SK-N-SH (cell line): ENCODE results near the gene TM9SF1. TPM values are rescaled to one million over a fixed set of nuclear protein-coding genes. Genes with fewer than 3 reads are reported as not detected.

Experiments
- CTCF ChIA-PET: fragments of 300-600, 350-600 bp; formaldehyde crosslinking; extraction: SDS; loops from one replicate; lab custom pipeline; 2021; lab: Yijun Ruan, JAX
- POLR2A ChIA-PET: fragments of 350-600 bp; sonication (Branson Sonifier 250); formaldehyde crosslinking; extraction: SDS; loops from one replicate; lab custom pipeline; 2020; ENCODE audit warnings: antibody characterized with exemption, inconsistent platforms; lab: Yijun Ruan, JAX
- DNase-seq: peaks from one replicate; pipeline ENCODE4 v3.0.0; 2012
- H2AFZ ChIP-seq: fragments of 200-600 bp; sonication (generic); 2 replicates; pipeline ENCODE4 v1.8.1; 2016; ENCODE audit warnings: antibody characterized with exemption, mild to moderate bottlenecking, low read depth
- H3F3A ChIP-seq: fragments of 200-600 bp; sonication (generic); replicated peaks from 2 replicates; pipeline ENCODE3; 2016; ENCODE audit warnings: antibody characterized with exemption, mild to moderate bottlenecking; ENCODE audit not compliant: insufficient read depth
- H3K27ac ChIP-seq, 2 experiments: fragments of 200-500 bp in 1 of 2; fragments of 200-600 bp in 1 of 2; sonication (Bioruptor generic) in 1 of 2; sonication (generic), shearing (Covaris generic) in 1 of 2; 2 replicates each; pipeline versions ENCODE4 v1.5.1 to v1.6.1; 2014 to 2016; ENCODE audit warnings: low read depth in 2 of 2, inconsistent platforms in 1 of 2, low read length in 1 of 2, mild to moderate bottlenecking in 1 of 2, mixed read lengths in 1 of 2
- H3K27me3 ChIP-seq: fragments of 200-600 bp; sonication (generic), shearing (Covaris generic); 2 replicates; pipeline ENCODE4 v1.6.1; 2016; ENCODE audit warnings: mixed run types; ENCODE audit not compliant: insufficient read depth
- H3K36me3 ChIP-seq, 2 experiments: fragments of 200-500 bp in 1 of 2; fragments of 200-600 bp in 1 of 2; sonication (Bioruptor generic) in 1 of 2; sonication (generic) in 1 of 2; replicated peaks in 1 of 2; 2 replicates each; pipeline versions ENCODE3 to v1.5.1; 2014 to 2016; ENCODE audit warnings: low read length in 1 of 2, mild to moderate bottlenecking in 1 of 2; ENCODE audit not compliant: insufficient read depth in 2 of 2, control insufficient read depth in 1 of 2
- H3K4me1 ChIP-seq, 2 experiments: fragments of 200-500 bp in 1 of 2; fragments of 200-600 bp in 1 of 2; sonication (Bioruptor generic) in 1 of 2; sonication (generic), shearing (Covaris generic) in 1 of 2; 2 replicates each; pipeline versions ENCODE4 v1.5.1 to v1.6.1; 2014 to 2016; ENCODE audit warnings: low read depth in 1 of 2, low read length in 1 of 2, mixed run types in 1 of 2; ENCODE audit not compliant: insufficient read depth in 2 of 2, control insufficient read depth in 1 of 2
- H3K4me2 ChIP-seq: fragments of 200-600 bp; sonication (generic), shearing (Covaris generic); 2 replicates; pipeline ENCODE4 v1.6.1; 2017; ENCODE audit warnings: mixed run types
- H3K4me3 ChIP-seq, 2 experiments: fragments of 200-500 bp in 1 of 2; fragments of 200-600 bp in 1 of 2; sonication (Bioruptor generic) in 1 of 2; sonication (generic), shearing (Covaris generic) in 1 of 2; 2 replicates each; pipeline versions ENCODE4 v1.5.1 to v1.8.1; 2014 to 2016; ENCODE audit warnings: low read depth in 2 of 2, inconsistent platforms in 1 of 2, low read length in 1 of 2, mild to moderate bottlenecking in 1 of 2, mixed read lengths in 1 of 2, moderate library complexity in 1 of 2
- H3K79me2 ChIP-seq: fragments of 200-600 bp; sonication (generic); 2 replicates; pipeline ENCODE4 v1.8.1; 2017; ENCODE audit warnings: mild to moderate bottlenecking; ENCODE audit not compliant: insufficient read depth
- H3K9ac ChIP-seq: fragments of 200-600 bp; sonication (generic); 2 replicates; pipeline ENCODE4 v1.6.1; 2017; ENCODE audit warnings: mixed run types
- H3K9me2 ChIP-seq: fragments of 200-600 bp; sonication (generic); 2 replicates; pipeline ENCODE4 v1.6.1; 2017; ENCODE audit warnings: mixed run types
- H3K9me3 ChIP-seq: fragments of 200-600 bp; sonication (generic); 2 replicates; pipeline ENCODE4 v1.6.1; 2017; ENCODE audit warnings: mixed run types, mild to moderate bottlenecking, moderate library complexity
- H4K20me1 ChIP-seq: fragments of 200-600 bp; sonication (generic); 2 replicates; pipeline ENCODE4 v1.6.1; 2017; ENCODE audit warnings: mild to moderate bottlenecking, mixed run types; ENCODE audit not compliant: insufficient read depth
- CHD2 ChIP-seq: fragments of 150-350 bp; IDR thresholded peaks from 2 replicates; pipeline ENCODE4 v1.6.1; 2018; ENCODE audit warnings: low read length; ENCODE audit not compliant: partially characterized antibody
- EZH2phosphoT487 ChIP-seq: fragments of 200-600 bp; sonication (generic); IDR thresholded peaks from 2 replicates; pipeline ENCODE4 v1.6.1; 2017; ENCODE audit warnings: low read depth, mixed run types, mild to moderate bottlenecking, antibody characterized with exemption, moderate library complexity, borderline replicate concordance
- FOSL2 ChIP-seq: IDR thresholded peaks from 2 replicates; pipeline ENCODE4 v1.4.0; 2012; ENCODE audit warnings: low read depth, mild to moderate bottlenecking, moderate library complexity, borderline replicate concordance
- FOXM1 ChIP-seq: IDR thresholded peaks from 2 replicates; pipeline ENCODE4 v1.4.0; 2012; ENCODE audit warnings: low read depth, mild to moderate bottlenecking
- GABPA ChIP-seq: IDR thresholded peaks from 2 replicates; pipeline ENCODE4 v1.4.0; 2012; ENCODE audit warnings: low read depth, mild to moderate bottlenecking
- GATA2 ChIP-seq: sonication (generic); formaldehyde crosslinking; IDR thresholded peaks from 2 replicates; pipeline ENCODE4 v1.5.0; 2020; ENCODE audit warnings: mild to moderate bottlenecking, missing genetic modification reagents
- NRF1 ChIP-seq: IDR thresholded peaks from 2 replicates; pipeline ENCODE4 v1.6.1; 2012; ENCODE audit warnings: low read depth, mild to moderate bottlenecking, low read length
- POLR2AphosphoS5 ChIP-seq: IDR thresholded peaks from 2 replicates; pipeline ENCODE4 v1.6.1; 2012; ENCODE audit warnings: low read depth, low read length
- TAF1 ChIP-seq: IDR thresholded peaks from 2 replicates; pipeline ENCODE4 v1.6.1; 2012; ENCODE audit warnings: low read depth, mild to moderate bottlenecking, low read length, moderate library complexity, borderline replicate concordance
- WGBS: methylation state at CpG from one replicate; pipeline ENCODE4 v1.1.6; 2017; ENCODE audit warnings: low lambda C conversion rate; 5-methylcytosine and 5-hydroxymethylcytosine counted together
- polyA plus RNA-seq, 3 experiments: library from polyadenylated mRNA; depleted of rRNA; stranded (reverse); fragments of >200 nt; gene quantifications; 2 replicates each; pipeline ENCODE4 v1.2.3, GENCODE V29; 2012
- TF ChIP-seq, protein P1 (sequence below): IDR thresholded peaks from 2 replicates; pipeline ENCODE4 v1.4.0; 2012; ENCODE audit warnings: low read depth
- TF ChIP-seq, protein P2 (sequence below): IDR thresholded peaks from 2 replicates; pipeline ENCODE4 v1.6.1; 2012; ENCODE audit warnings: mild to moderate bottlenecking, low read depth, low read length, moderate library complexity
- TF ChIP-seq, protein P3 (sequence below): IDR thresholded peaks from 2 replicates; pipeline ENCODE4 v1.4.0; 2012; ENCODE audit warnings: low read depth, borderline replicate concordance
- TF ChIP-seq, protein P4 (sequence below): fragments of 150-350 bp; IDR thresholded peaks from 2 replicates; pipeline ENCODE4 v1.6.1; 2017; ENCODE audit warnings: antibody characterized with exemption, low read length, low read depth, borderline replicate concordance
- TF ChIP-seq, protein P5 (sequence below): fragments of 200-600 bp; sonication (generic); IDR thresholded peaks from 2 replicates; pipeline ENCODE4 v1.6.1; 2017; ENCODE audit warnings: antibody characterized with exemption, mild to moderate bottlenecking, moderate library complexity

The TM9SF1 gene
- polyA plus RNA-seq, 1 of the 3 experiments (the other 2 are of a cell fraction): 48.7 TPM

DNA sequence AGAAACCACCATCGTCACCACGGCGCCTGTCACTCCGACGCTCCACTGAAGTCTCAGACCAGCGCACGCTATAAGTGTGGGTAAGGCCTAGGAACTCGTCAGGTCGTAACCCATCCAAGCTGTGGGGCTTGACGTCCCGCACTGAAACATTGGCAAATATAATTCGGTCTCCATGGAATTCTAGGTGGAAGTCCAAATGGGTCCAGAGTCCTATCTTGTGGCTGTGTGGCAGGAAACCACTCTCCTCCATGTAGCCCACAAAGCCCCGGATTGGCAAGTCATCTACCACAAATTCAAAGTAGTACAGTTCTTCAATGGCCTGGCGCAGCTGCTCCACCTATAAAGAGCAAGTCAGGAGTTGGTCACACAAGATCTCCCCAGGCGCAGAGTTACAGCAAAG, 2.3 kb downstream of the TM9SF1 start:
- Histone ChIP-seq H3K4me2 (no peak overlapping the region), H3K27me3 (no peaks in the 10 kb centered on the region), H3F3A (peaks cover 13% of the 10 kb centered on the region), H3K36me3 (peaks cover 23 to 26% of the 10 kb centered on the region in 2 experiments), H3K9me2 (no peaks in the 10 kb centered on the region), H3K4me1 (peaks cover 10 to 21% of the 10 kb centered on the region in 2 experiments; a peak in 3 of 4 replicates), H4K20me1 (no peaks in the 10 kb centered on the region), H3K4me3 (no peak overlapping the region)
- no peak for DNase-seq
- POLR2A ChIA-PET: interaction anchor here (0.7 kb wide), 1 partner anchor 141 kb away, joined by 3 read pairs; no protein-coding TSS in a partner anchor
- WGBS: 95% methylated on average over 15 of the region's 15 CpGs
- TF ChIP-seq EZH2phosphoT487: no peak
- TF ChIP-seq, protein P1, sequence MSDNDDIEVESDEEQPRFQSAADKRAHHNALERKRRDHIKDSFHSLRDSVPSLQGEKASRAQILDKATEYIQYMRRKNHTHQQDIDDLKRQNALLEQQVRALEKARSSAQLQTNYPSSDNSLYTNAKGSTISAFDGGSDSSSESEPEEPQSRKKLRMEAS: no peak
- TF ChIP-seq, protein P2, sequence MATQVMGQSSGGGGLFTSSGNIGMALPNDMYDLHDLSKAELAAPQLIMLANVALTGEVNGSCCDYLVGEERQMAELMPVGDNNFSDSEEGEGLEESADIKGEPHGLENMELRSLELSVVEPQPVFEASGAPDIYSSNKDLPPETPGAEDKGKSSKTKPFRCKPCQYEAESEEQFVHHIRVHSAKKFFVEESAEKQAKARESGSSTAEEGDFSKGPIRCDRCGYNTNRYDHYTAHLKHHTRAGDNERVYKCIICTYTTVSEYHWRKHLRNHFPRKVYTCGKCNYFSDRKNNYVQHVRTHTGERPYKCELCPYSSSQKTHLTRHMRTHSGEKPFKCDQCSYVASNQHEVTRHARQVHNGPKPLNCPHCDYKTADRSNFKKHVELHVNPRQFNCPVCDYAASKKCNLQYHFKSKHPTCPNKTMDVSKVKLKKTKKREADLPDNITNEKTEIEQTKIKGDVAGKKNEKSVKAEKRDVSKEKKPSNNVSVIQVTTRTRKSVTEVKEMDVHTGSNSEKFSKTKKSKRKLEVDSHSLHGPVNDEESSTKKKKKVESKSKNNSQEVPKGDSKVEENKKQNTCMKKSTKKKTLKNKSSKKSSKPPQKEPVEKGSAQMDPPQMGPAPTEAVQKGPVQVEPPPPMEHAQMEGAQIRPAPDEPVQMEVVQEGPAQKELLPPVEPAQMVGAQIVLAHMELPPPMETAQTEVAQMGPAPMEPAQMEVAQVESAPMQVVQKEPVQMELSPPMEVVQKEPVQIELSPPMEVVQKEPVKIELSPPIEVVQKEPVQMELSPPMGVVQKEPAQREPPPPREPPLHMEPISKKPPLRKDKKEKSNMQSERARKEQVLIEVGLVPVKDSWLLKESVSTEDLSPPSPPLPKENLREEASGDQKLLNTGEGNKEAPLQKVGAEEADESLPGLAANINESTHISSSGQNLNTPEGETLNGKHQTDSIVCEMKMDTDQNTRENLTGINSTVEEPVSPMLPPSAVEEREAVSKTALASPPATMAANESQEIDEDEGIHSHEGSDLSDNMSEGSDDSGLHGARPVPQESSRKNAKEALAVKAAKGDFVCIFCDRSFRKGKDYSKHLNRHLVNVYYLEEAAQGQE: no peak
- TF ChIP-seq, protein P3, sequence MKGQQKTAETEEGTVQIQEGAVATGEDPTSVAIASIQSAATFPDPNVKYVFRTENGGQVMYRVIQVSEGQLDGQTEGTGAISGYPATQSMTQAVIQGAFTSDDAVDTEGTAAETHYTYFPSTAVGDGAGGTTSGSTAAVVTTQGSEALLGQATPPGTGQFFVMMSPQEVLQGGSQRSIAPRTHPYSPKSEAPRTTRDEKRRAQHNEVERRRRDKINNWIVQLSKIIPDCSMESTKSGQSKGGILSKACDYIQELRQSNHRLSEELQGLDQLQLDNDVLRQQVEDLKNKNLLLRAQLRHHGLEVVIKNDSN: no peak
- TF ChIP-seq CHD2: no peak
- TF ChIP-seq, protein P4, sequence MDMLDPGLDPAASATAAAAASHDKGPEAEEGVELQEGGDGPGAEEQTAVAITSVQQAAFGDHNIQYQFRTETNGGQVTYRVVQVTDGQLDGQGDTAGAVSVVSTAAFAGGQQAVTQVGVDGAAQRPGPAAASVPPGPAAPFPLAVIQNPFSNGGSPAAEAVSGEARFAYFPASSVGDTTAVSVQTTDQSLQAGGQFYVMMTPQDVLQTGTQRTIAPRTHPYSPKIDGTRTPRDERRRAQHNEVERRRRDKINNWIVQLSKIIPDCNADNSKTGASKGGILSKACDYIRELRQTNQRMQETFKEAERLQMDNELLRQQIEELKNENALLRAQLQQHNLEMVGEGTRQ: no peak
- no peak for TF ChIP-seq FOSL2
- no peak for TF ChIP-seq TAF1
- no peak for TF ChIP-seq GATA2
- TF ChIP-seq, protein P5, sequence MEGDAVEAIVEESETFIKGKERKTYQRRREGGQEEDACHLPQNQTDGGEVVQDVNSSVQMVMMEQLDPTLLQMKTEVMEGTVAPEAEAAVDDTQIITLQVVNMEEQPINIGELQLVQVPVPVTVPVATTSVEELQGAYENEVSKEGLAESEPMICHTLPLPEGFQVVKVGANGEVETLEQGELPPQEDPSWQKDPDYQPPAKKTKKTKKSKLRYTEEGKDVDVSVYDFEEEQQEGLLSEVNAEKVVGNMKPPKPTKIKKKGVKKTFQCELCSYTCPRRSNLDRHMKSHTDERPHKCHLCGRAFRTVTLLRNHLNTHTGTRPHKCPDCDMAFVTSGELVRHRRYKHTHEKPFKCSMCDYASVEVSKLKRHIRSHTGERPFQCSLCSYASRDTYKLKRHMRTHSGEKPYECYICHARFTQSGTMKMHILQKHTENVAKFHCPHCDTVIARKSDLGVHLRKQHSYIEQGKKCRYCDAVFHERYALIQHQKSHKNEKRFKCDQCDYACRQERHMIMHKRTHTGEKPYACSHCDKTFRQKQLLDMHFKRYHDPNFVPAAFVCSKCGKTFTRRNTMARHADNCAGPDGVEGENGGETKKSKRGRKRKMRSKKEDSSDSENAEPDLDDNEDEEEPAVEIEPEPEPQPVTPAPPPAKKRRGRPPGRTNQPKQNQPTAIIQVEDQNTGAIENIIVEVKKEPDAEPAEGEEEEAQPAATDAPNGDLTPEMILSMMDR: no peak
- TF ChIP-seq GABPA: no peak
- no peak for TF ChIP-seq NRF1
- TF ChIP-seq FOXM1: no peak
- no peak for TF ChIP-seq POLR2AphosphoS5
- TF ChIP-seq, all 33 proteins: peak for 0
- CTCF ChIA-PET: interaction anchor here (1.2 kb wide), 1 partner anchor 115 kb away, joined by 3 read pairs; no protein-coding TSS in a partner anchor
- peaks cover 67% of the 10 kb centered on the region for H3K79me2 ChIP-seq
- no peak overlapping the region for H2AFZ ChIP-seq
- no peak overlapping the region for H3K27ac ChIP-seq
- H3K9ac ChIP-seq: no peak overlapping the region
- no peaks in the 10 kb centered on the region for H3K9me3 ChIP-seq
